Measurements from ENCODE around the gene OAF. TPM values are rescaled to one million over a fixed set of nuclear protein-coding genes. Genes with fewer than 3 reads are reported as not detected.
"Not testable (repeated sequence)": the region's sequence is repeated elsewhere in the genome, so short reads cannot be mapped to it uniquely, and the experiment has no call there.

Gene OAF
- total RNA-seq, 2 donors from 2014 or later, result 14.5 to 17.4 TPM

- H3K4me3 ChIP-seq, result no peak overlapping the region
- no peaks in the 10 kb centered on the region for H3K36me3 ChIP-seq
- no peak overlapping the region for H3K27ac ChIP-seq
- TF ChIP-seq POLR2AphosphoS5 (IDR thresholded peaks at IDR 0.05), result no peak
- TF ChIP-seq POLR2A (IDR thresholded peaks at IDR 0.05), result no peak
- TF ChIP-seq, protein P1, sequence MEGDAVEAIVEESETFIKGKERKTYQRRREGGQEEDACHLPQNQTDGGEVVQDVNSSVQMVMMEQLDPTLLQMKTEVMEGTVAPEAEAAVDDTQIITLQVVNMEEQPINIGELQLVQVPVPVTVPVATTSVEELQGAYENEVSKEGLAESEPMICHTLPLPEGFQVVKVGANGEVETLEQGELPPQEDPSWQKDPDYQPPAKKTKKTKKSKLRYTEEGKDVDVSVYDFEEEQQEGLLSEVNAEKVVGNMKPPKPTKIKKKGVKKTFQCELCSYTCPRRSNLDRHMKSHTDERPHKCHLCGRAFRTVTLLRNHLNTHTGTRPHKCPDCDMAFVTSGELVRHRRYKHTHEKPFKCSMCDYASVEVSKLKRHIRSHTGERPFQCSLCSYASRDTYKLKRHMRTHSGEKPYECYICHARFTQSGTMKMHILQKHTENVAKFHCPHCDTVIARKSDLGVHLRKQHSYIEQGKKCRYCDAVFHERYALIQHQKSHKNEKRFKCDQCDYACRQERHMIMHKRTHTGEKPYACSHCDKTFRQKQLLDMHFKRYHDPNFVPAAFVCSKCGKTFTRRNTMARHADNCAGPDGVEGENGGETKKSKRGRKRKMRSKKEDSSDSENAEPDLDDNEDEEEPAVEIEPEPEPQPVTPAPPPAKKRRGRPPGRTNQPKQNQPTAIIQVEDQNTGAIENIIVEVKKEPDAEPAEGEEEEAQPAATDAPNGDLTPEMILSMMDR (IDR thresholded peaks at IDR 0.05), result no peak
- no peaks in the 10 kb centered on the region for H3K4me1 ChIP-seq (replicated peaks)
- H3K9me3 ChIP-seq, result no peaks in the 10 kb centered on the region
- DNase-seq (ENCODE audit: low spot score), result no peak
- 45% methylated on average over 5 of the region's 5 CpGs for WGBS
- intact Hi-C loops (cut with DNase I), result loop anchor here (2.0 to 5.0 kb wide), 2 partner anchors 57 to 128 kb away; no protein-coding TSS in a partner anchor
- no peaks in the 10 kb centered on the region for H3K27me3 ChIP-seq (replicated peaks; ENCODE audit: insufficient read depth)
Measured at GRCh38 chr11:120173807-120174206, 37.0 kb upstream of the OAF start.

DNA sequence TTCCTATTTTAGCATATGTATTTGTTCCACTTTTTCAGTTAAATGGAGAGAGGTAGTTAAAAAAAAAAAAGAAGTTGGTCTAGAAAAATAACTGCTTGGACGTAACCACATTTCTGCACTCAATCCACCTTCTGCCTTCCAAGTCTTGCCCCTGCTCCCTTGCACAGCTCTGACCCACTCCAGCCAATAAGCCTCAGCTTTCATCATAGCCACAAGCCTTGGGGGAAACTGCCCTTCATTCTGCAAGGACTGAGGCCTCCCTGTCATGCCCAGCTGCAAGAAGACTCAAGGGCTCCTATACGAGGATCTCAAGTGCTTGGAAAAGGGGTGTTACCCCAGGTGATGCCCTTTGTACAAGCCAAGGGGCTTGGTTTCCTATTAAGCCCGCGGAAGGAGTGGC lies 36.0 kb upstream of the OAF start:
- Histone ChIP-seq H3K4me1 (replicated peaks) (no peaks in the 10 kb centered on the region), H3K27ac (no peak overlapping the region), H3K27me3 (replicated peaks; ENCODE audit: insufficient read depth) (no peaks in the 10 kb centered on the region), H3K9me3 (no peaks in the 10 kb centered on the region), H3K4me3 (no peak overlapping the region), H3K36me3 (no peaks in the 10 kb centered on the region)
- TF ChIP-seq POLR2AphosphoS5 (IDR thresholded peaks at IDR 0.05), result no peak
- TF ChIP-seq, protein P1 (IDR thresholded peaks at IDR 0.05), result no peak
- TF ChIP-seq POLR2A (IDR thresholded peaks at IDR 0.05), result no peak
- 60% methylated on average over 4 of the region's 4 CpGs for WGBS
- intact Hi-C loops (cut with DNase I), result loop anchor here (5.0 kb wide), 1 partner anchor 127 kb away; no protein-coding TSS in a partner anchor
- no peak for DNase-seq (ENCODE audit: low spot score)

DNA sequence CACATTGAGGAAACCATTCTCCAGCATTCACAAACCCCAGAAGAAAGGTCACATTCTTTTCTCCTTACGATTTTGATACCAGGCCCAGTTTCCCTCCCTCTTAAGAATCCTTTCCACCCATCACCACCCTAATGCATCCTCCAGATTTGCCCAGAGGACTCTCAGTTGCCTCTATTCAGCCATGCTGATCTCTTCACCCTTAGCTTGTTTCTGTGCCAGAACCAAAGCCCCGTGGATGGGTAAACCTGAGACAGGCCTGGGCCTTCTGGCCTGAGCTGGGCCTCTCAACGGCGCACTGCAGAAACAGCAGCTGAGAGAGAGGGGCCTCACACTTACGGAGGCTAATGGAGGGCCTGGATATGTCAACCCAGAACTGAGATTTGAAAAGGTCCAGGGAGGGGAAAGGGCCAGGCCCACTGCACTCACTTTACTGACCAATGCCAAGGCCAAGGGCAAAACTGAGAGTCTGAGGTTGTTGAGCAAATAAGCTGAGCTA lies 32.2 kb upstream of the OAF start:
- H3K27me3 ChIP-seq (replicated peaks; ENCODE audit: insufficient read depth), result no peaks in the 10 kb centered on the region
- no peak for TF ChIP-seq POLR2A (IDR thresholded peaks at IDR 0.05)
- TF ChIP-seq, protein P1 (IDR thresholded peaks at IDR 0.05), result no peak
- no peak for TF ChIP-seq POLR2AphosphoS5 (IDR thresholded peaks at IDR 0.05)
- no peak overlapping the region for H3K27ac ChIP-seq
- no peaks in the 10 kb centered on the region for H3K4me1 ChIP-seq (replicated peaks)
- no peaks in the 10 kb centered on the region for H3K9me3 ChIP-seq
- DNase-seq (ENCODE audit: low spot score), result no peak
- H3K36me3 ChIP-seq, result no peaks in the 10 kb centered on the region
- intact Hi-C loops (cut with DNase I), result no loop called here
- H3K4me3 ChIP-seq, result no peak overlapping the region
- WGBS, result 79% methylated on average over 5 of the region's 5 CpGs

- WGBS, result 85% methylated on average over 10 of the region's 10 CpGs
- intact Hi-C loops (cut with DNase I), result no loop called here
- TF ChIP-seq, protein P1 (IDR thresholded peaks at IDR 0.05), result no peak
- TF ChIP-seq POLR2A (IDR thresholded peaks at IDR 0.05), result no peak
- no peak for TF ChIP-seq POLR2AphosphoS5 (IDR thresholded peaks at IDR 0.05)
- H3K27me3 ChIP-seq (replicated peaks; ENCODE audit: insufficient read depth), result no peaks in the 10 kb centered on the region
- no peak overlapping the region for H3K27ac ChIP-seq
- no peaks in the 10 kb centered on the region for H3K36me3 ChIP-seq
- no peak overlapping the region for H3K4me3 ChIP-seq
- DNase-seq (ENCODE audit: low spot score), result no peak
- H3K4me1 ChIP-seq (replicated peaks), result no peaks in the 10 kb centered on the region
- no peaks in the 10 kb centered on the region for H3K9me3 ChIP-seq
Measured at GRCh38 chr11:120179057-120179672, 31.7 kb upstream of the OAF start.

GRCh38 chr11:120180063-120180462 lies 30.8 kb upstream of the OAF start:
- not testable (repeated sequence) for H3K4me1 ChIP-seq (replicated peaks); H3K27ac ChIP-seq
- WGBS, result 83% methylated on average over 5 of the region's 6 CpGs

More at GRCh38 chr11:120180063-120180462, 30.8 kb upstream of the OAF start:
- DNase-seq (ENCODE audit: low spot score); H3K36me3 ChIP-seq; intact Hi-C loops (cut with DNase I); H3K27me3 ChIP-seq (replicated peaks; ENCODE audit: insufficient read depth); H3K4me3 ChIP-seq; H3K9me3 ChIP-seq: not testable (repeated sequence)
